Stimulated activated CD4-positive, alpha-beta T cell treated with anti-CD3 and anti-CD28 coated beads, Interleukin-12 subunit alpha, Interleukin-12 subunit beta, amount 100 ng/mL, for 4 hours (primary cell): ENCODE data around the gene RNF41.

ENCODE experiments used
- DNase-seq: peaks from one replicate; pipeline ENCODE4 v3.0.0-alpha.2; 2020

Gene RNF41

DNA sequence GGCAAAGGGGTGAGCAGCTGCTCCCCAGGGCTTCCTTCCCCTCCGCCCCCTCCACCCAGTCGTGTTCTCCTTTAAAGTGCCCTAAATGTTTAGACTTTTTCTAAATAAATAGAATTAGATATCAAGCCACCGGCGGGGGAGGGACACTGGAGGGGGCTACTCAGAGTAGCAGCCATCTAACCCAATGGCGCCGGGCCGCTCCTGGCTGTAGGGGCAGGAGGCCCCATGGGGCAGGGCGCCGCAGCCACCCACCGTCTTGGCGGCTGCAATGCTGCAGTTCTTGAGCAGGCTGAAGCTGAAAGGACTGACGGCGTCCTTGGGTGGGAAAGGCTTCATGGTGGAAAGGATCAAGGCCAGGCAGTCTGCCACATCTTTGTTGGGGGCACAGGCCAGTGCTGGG is 21.3 kb upstream of the RNF41 start:
- no peak for DNase-seq

DNA sequence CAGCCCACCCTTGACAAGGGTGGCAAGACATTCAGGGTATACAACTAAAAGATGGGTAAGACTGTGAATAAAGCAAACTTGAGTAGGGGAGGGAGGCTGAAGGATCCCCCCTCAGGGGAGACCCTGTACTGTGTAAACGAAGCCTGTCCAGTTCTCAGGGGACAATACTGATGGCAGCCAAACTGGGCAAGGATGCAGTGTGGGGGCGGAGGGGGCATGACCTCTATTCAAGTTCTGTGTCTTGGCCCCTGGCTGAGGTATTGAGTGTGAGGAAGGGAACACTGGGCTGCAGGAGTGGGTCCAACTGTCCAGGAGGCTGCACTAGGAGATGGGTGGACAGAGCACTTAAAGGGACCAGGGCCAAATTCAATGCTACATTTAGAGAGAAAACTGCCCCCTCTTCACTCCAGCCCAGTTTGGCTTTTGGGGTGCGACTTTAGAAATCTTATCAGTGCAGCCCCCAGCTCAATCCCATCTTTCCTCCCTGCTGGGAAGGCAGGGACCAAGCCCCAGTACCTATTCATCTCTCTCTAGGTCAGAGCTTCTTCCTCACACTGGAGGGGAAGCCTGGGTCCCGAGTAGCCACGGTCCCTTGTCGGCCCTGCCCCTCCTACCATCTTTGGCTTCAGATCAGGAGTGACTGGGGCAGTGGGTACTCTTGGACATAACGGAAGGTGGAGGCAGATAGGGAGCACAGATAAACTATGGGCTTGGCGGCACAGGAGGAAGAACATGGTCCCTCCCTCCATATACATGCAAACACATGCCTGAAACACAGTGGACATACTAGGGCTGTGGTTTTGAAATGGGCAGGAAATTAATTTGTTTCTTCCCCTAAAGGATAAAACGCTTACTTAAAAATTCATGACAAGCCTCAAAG is 19.9 kb upstream of the RNF41 start:
- no peak for DNase-seq

DNA sequence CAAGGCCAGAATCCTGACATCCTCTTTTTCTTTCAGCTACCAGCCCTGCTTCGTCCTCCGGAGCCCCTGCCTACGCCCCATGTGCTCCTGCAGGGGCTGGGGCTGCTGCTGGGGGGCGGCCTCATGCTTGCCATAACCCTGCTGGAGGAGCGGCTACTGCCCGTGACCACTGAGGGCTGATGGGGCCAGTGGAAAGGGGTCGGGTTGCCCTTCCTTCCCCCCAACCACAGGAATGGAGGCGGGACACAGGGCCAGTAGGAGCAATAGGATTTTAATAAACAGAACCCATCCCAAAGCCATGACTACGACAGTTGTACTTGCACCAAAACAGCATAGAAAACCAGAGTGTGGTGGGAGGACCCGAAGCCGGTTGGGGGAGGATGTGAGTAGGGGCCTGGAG is 15.8 kb upstream of the RNF41 start:
- DNase-seq, result no peak

DNA sequence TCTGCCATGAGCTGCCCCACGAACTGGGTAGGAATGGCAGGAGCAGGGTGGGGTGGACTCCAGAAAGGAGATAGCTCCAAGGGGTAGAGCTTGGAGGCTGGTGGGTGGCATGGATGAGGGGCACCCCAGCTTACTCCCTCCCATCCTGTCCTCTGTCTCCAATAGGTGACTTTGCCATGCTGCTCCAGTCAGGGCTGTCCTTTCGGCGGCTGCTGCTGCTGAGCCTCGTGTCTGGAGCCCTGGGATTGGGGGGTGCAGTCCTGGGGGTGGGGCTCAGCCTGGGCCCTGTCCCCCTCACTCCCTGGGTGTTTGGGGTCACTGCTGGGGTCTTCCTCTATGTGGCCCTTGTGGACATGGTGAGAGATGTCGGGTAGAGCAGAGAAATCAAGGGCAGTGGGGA is 15.3 kb upstream of the RNF41 start:
- DNase-seq, result no peak

DNA sequence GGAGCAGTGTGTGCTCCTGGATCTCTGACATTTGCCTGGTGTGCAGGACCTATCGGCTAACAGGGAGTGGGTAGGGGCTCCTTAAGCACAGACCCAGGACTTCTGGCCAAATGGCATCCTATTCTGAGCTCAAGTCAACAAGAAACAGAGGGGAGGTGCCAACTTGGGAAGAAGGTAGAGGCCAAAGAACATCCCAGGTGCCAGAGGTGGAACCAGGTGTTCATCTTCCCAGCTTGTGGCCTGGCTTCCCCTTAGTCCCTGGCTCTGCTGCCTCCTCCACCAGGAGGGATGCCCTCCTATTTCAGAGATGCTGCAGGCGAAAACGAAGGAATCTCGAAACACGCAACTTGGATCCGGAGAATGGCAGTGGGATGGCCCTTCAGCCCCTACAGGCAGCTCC is 14.4 kb upstream of the RNF41 start:
- DNase-seq, result no peak

DNA sequence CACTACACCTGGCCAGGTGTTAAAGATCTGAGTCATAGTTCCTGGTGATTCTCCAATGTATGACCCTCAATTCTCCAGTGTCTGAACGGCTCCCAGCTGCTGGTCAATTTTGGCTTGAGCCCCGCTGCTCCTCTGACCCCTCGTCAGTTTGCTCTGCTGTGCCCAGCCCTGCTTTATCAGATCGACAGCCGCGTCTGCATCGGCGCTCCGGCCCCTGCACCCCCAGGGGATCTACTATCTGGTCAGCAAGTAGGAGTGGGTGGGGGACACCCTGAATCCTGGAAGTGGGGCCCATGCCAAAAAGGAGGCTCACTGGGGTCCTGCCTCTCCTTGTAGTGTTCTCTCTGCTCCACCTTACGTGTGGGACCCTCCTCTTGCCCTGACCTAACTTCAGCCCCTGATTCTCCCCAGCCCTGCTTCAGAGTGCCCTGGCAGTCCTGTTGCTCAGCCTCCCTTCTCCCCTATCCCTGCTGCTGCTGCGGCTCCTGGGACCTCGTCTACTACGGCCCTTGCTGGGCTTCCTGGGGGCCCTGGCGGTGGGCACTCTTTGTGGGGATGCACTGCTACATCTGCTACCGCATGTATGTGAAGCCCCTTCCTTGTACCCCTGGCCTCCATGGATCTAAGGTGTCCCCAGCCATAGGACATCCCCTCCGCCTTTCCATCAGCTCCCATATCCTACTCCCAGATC is 13.2 kb upstream of the RNF41 start:
- no peak for DNase-seq

DNA sequence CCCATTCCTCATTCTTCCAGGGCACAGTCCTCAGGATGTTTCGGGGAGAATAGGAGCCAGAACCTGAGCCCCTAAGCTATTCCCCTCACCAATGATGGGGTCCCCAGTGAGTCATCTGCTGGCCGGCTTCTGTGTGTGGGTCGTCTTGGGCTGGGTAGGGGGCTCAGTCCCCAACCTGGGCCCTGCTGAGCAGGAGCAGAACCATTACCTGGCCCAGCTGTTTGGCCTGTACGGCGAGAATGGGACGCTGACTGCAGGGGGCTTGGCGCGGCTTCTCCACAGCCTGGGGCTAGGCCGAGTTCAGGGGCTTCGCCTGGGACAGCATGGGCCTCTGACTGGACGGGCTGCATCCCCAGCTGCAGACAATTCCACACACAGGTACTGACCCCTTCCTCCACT is 9.5 kb upstream of the RNF41 start:
- no peak for DNase-seq

DNA sequence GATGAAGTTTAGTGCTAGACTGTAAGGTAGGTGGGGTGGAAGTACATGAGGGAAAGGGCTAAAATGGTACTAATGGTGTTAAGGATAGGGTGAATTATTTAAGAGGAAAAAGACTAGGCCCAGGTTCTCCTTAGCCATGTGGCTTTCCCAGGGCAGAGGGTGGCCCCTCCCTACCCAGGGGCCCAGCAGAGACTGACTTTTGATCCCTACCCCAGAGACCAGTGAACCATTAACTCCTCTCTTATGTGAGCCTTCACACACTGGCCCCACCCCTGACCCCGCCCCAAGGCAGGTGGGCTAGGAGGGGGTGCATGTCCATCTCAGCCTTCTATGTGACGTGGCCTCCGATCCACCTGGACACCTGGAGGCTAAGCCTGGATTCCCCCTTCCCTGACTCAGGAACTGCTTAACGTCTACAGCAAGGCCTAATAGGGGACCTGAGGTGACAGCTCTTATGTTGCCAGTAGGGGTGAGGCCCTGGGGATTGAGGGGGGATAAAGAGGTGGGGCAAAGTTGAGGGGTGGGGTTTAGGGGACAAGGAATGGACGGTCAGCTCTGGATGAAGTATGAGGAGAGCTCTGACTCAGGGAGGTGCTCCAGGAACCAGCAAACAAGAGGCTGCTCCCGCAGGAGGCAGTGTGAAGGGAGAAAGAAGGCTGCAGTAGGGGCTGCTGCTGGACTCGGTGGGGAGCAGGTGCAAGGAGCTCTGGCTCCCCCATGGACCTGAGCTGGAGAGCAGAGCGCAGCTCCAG is 8.9 kb upstream of the RNF41 start:
- no peak for DNase-seq

DNA sequence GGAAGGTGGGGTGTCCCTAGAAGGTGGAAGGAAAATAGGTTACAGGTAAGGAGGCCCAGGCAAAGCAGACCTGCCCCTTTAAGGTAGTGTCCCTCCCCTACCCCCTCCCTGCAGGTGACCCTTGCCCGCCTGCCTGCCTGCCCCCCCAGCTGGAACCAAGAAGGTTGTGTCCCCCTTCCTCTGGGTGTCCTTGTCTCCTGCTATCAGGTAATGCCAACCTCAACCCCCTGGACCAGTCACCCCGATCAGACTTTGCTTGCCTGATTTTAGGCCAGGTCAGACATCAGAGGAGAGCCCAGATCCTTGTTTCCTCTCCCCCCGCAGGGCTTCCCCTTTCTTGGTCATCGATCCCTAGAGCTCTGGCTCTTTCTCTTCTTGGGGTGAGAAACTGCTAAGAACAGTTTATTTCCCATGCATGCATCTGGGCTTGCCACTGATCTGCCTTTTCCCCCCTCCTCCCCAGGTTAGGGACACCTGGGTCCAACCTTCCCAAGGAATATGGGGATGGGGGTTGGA is 8.3 kb upstream of the RNF41 start, which contains the start of gene SLC39A5:
Gene SLC39A5 (plus strand): TSS at position 136 of the 516 bp plus-strand sequence. CDS start 1,224 bp downstream, outside the sequence.
- DNase-seq, result no peak

DNA sequence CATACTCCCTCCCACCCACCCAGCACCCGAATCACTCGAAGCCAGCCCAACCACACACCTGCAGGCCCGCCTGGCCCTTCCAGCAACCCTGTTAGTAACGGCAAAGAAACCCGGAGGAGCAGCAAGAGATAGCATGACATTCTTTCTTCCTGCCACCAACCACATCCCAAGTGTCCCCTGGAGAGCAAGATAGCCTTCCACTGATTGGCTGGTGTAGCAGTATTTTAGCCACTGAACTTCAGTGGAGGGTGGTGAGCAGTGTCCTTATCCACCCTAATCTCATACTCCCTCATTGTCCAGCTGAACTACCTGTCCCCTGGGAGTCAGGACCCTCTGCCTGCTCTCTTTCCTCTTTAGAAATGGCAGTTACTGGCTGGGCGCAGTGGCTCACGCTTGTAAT is 7.4 kb upstream of the RNF41 start:
- DNase-seq, result no peak

DNA sequence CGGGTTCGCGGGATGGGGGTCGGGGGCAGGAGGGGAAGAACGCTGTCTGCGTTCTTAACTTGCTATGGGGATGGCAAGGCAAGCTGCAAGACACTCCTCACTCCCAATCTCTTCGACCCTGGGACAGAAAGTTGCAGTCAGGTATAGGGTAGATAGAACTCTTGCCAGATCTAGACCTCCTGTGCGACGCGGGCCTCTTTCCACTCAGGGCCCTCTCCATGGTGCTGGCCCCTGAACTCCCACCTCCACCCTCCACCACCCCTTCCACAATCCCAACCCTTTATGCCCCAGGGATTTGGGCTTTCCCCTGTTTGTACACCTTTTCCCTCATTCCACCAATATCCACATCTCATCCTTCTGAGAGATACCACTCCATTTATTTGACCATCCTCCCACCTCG is 3.2 kb upstream of the RNF41 start:
- no peak for DNase-seq

DNA sequence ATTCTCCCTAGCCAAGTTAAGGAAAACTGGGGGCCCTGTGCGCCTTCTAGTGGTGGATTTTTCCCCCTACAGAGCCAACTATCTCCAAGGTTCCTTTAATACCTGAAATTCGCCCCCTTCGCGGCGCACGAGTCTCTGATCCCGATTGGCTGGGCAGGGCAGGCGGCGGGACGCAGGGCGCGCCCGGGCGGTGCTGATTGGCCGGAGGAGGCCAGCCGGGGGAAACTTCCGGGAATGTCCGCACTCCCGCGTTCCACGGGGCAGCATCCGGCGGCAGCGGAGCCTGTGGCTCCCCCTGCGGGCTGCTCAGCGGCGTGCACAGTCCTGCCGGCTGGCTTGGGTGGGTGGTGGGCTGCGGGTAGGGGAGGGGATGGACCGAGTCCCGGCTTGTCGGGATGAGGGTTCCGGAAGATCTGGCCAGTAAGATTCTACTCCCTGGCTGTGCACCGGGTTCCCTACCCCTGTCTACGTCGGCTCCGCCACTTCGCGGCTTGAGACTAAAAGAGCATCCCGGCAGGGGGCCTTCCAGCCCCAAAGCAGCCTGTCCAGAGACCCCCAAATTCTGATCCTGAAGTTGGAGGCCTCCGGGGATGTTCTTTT is 2.5 kb upstream of the RNF41 start, which contains the start of gene NABP2:
Gene NABP2 (plus strand): TSS at position 241 of the 600 bp plus-strand sequence. CDS start 515 bp downstream, outside the sequence.
- peak; percentile 93 for DNase-seq

DNA sequence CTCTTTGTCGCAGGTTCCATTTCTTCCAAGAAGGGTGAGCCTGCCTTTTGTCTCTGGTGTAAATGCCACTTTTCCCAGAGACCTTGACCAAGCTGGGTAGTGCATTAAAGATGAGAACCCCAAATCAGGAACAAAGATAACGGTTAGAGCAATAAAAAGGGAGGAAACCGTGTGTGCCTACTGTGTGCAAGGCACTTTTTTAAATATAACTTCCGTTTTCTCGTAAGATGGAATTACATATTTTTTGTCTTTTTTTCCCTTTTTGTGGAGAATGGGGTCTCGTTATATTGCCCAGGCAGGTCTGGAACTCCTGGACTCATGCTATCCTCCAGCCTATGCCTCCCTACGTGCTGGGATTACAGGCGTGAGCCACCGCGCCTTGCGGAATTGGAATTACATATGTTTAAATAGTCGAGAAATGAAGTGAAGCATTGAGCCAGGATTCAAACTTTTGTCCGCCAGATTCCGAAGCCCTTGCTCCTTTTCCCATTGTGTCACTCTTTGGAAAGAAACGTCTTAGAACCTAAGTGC is 1.9 kb upstream of the RNF41 start:
- no peak for DNase-seq

DNA sequence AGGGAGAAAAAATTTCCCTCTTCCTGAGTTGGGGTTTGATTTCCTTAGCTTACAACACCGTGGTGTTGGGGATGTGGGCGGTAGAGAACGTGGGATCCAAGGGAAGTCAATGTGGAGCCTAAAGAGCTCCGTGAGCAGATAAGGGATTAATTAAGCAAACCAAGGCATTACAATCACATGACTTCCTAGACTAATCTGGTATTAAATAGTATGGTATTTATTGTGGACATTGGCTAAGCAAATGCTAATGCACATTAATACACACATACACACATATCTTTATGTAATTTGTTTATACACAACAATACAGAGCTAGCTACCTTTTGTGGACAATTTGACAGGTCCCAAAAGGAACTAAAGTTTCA is 791 bp upstream of the RNF41 start:
- DNase-seq, result no peak

DNA sequence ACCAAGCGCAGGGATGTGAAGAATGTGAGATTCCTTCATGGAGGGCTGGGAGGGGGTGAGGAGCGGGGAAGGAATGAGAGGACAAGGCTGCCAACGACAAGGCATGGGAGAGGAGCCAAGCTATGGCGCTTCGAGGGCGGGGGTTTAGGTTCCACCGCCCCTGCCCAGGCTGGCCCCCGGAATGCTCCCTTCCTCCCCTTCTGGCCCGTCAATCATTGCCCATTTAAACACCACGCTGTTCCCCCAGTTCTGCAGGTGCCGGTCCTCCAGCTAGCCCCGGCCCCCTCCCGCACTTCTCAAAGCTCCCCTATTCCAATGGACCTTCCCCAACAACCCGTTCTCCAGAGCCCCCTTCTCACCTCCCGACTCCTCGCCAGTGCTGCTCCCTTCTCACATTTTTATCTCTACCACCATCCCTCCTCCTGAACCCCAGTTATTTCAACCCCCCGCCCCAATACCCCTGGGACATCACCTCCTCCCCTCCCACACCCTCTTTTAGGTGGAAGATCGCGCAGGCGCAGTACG is 428 bp downstream of the RNF41 start:
- no peak for DNase-seq

DNA sequence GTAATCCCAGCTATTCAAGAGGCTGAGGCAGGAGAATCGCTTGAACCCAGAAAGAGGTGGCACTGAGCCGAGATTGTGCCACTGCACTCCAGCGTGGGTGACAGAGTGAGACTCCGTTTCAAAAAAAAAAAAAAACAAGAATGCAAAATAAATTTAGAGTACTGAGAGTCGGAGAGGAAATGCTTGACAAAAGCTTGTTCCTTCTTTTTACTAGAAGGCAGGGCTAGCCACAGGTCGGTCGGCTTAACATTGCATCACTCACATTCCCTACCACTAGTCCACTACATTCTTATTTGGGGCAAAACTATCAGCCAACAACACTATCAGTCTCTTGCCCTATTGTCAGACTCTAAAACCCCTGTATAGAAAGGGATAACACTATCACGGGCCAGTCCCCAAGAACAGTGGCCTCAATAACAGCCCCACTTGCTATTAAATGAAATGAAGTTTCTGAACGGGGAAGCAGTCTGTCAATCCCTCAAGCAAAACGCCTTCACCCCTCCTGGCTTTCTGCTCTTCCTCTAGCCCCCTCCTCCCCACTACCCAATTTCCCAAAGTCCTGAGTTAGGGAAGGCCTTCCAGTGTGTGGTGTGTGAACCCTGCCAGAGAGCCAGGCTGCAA is 1.0 kb downstream of the RNF41 start:
- DNase-seq, result no peak

DNA sequence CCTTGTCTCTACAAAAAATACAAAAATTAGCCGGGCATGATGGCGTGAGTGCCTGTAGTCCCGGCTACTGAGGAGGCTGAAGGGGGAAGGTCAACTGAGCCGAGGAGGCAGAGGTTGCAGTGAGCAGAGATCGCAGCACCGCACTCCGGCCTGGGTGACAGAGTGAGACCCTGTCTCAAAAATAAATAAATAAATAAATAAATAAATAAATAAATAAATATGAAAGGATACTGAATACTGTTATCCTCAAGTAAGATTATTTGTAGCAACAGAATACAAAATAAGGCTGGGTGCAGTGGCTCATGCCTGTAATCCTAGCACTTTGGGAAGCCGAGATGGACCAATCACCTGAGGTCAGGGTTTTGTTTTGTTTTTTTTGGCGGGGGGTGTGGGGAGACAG is 1.9 kb downstream of the RNF41 start:
- DNase-seq, result no peak

DNA sequence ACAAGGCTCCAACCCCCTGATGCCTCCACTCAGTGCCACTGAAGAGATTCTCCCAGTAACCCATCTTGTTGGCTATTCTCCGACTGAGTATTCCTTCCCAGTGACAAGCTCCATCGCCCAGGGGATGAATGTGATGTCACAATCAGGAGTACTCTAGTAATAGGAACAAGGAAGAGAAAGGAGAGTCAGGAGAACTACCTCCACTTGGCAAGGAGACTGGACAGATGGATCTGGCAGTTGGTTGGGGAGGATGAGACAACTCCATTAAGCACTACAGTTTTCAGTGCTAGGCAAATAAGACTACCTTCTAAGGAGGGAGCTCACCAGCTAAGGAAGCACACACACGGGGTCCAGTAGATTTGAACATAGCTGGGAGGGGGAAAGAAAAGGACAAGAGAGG is 5.3 kb downstream of the RNF41 start:
- DNase-seq, result no peak

DNA sequence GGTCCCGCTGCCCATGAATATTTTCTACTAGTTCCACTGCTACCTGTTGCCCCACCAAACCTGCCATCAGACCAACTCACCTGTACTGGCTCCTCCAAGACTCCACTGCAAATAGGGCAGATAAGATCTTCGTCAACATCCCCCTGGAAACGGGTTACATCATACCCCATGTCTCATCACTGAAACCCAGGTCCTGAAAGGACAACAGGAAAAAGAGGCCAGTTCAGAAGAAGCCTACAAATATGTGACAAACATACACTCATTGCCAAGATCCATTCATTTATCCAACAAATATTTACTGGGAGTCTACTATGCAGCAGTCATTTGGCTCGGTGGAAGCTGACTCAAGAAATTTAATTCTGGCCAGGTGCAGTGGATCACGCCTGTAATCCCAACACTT is 7.8 kb downstream of the RNF41 start:
- no peak for DNase-seq

DNA sequence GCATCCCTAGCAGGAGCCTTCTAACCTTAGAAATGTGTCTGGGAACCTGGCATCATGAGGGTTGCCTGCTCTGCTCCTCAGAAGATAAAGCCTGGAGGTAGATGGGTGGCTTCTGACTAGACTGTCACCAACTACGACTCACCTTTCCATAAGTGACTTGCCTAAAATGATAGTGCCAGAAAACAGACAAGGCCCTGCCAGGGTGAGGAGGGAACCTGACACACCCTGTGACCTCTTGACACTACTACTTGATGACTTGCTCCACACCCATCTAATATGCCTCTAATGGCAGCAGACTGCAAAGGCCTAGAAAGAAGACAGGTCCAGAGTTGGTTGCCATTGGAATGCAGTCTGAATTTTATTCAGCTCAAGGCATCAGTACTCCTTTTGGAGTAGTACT is 9.4 kb downstream of the RNF41 start:
- DNase-seq, result no peak

DNA sequence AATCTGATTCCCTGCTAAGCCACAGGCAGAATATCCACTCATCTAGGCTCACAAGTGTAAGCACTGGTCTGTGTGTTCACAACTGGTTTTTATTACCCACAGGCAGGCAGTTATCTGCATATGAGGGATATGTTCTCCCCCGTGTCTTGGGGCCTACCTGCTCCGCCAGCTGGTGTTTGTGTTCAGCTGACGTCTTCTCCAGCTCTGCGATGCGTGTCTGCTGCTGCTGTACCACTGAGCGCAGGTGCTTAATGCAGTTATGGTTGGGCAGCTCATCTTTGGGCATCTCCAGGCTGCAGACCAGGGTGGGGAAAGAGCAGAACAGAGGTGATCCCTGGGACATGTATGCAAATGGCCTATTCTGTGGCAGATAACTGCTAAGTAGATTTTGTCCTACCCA is 13.7 kb downstream of the RNF41 start:
- DNase-seq, result no peak
